GM10266 (cell line): ENCODE results near the gene ANKRD29.

Experiments used
- DNase-seq: peaks from one replicate; pipeline ENCODE4 v3.0.0; 2012; ENCODE audit errors: extremely low spot score
- CTCF ChIP-seq: IDR thresholded peaks from 2 replicates; pipeline ENCODE4 v1.5.1; 2012; ENCODE audit warnings: mild to moderate bottlenecking, low read depth; ENCODE audit not compliant: control insufficient read depth, insufficient read depth; ENCODE audit errors: missing control alignments

ANKRD29 gene

GRCh38 chr18:23599809-23600208 lies 62.9 kb downstream of the ANKRD29 start:
- no peak for TF ChIP-seq CTCF
- no peak for DNase-seq

GRCh38 chr18:23596183-23596582 lies 66.5 kb downstream of the ANKRD29 start:
- no peak for DNase-seq
- TF ChIP-seq CTCF = no peak

GRCh38 chr18:23595591-23595990 lies 67.1 kb downstream of the ANKRD29 start:
- no peak for TF ChIP-seq CTCF
- no peak for DNase-seq

- no peak for TF ChIP-seq CTCF
- no peak for DNase-seq
These were observed 69.0 kb downstream of the ANKRD29 start for GRCh38 chr18:23593720-23594119.

- no peak for TF ChIP-seq CTCF
- no peak for DNase-seq
These were observed 69.8 kb downstream of the ANKRD29 start for GRCh38 chr18:23592911-23593310.

- no peak for TF ChIP-seq CTCF
- no peak for DNase-seq
These were observed 71.7 kb downstream of the ANKRD29 start for GRCh38 chr18:23591011-23591410.

- TF ChIP-seq CTCF = no peak
- DNase-seq = no peak
These were observed 73.7 kb downstream of the ANKRD29 start for GRCh38 chr18:23588836-23589560.
